HEK293T (cell line): ENCODE results near the gene PDZK1IP1.

ENCODE experiments used
- BHLHE40 ChIP-seq: fragments of 450-650 bp; IDR thresholded peaks from 2 replicates; pipeline ENCODE4 v1.6.1; 2016; ENCODE audit warnings: mild to moderate bottlenecking, moderate library complexity, borderline replicate concordance
- CTBP1 ChIP-seq: fragments of 450-650 bp; IDR thresholded peaks from 2 replicates; pipeline ENCODE4 v1.6.1; 2016; ENCODE audit warnings: borderline replicate concordance
- ELF4 ChIP-seq: fragments of 450-650 bp; IDR thresholded peaks from 2 replicates; pipeline ENCODE4 v1.6.1; 2017; ENCODE audit warnings: antibody characterized with exemption
- FOXK2 ChIP-seq: fragments of 450-650 bp; IDR thresholded peaks from 2 replicates; pipeline ENCODE4 v1.6.1; 2016; ENCODE audit warnings: mild to moderate bottlenecking
- SP1 ChIP-seq: fragments of 450-650 bp; IDR thresholded peaks from 2 replicates; pipeline ENCODE4 v1.6.1; 2017
- SUZ12 ChIP-seq: fragments of 450-650 bp; IDR thresholded peaks from 2 replicates; pipeline ENCODE4 v1.6.1; 2016; ENCODE audit warnings: mild to moderate bottlenecking
- ZNF384 ChIP-seq: fragments of 450-650 bp; IDR thresholded peaks from 2 replicates; pipeline ENCODE4 v1.6.1; 2016
- TF ChIP-seq, protein P1 (sequence below): fragments of 450-650 bp; IDR thresholded peaks from 2 replicates; pipeline ENCODE4 v1.6.1; 2016

DNA sequence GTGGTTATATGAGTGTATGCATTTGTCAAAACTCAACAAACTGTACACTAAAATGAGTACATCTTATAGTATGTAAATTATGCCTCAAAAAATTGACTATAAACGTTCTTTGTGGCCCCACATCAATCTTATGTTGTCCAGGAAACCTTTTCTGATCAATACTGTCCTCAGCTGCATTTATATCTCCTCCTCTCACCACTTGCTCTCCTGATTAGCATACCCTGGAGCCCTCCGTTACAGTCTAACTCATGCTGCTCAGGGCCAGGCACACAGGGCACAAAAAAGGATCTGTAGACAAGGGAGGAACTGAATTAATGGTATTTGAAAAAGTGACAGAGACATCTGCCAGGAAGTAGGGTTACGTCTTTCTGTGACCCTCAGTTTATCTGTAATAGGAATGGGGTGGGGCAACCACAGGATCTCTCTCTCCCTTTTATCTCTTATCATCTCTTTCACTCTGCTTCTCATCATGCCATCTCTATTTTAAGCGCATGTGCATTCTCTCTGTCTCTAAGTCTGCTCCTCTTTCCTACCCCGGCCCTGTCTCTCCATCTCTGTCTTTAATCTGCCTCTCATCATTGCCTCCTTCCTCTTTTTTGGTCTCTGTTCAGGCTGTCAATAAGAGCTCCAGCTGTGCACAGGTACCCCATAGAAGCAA lies 49.2 kb upstream of the PDZK1IP1 start:
- TF ChIP-seq SP1 (no peak), CTBP1 (no peak), ELF4 (no peak), SUZ12 (no peak), FOXK2 (no peak), BHLHE40 (no peak), ZNF384 (no peak)
- TF ChIP-seq, protein P1, sequence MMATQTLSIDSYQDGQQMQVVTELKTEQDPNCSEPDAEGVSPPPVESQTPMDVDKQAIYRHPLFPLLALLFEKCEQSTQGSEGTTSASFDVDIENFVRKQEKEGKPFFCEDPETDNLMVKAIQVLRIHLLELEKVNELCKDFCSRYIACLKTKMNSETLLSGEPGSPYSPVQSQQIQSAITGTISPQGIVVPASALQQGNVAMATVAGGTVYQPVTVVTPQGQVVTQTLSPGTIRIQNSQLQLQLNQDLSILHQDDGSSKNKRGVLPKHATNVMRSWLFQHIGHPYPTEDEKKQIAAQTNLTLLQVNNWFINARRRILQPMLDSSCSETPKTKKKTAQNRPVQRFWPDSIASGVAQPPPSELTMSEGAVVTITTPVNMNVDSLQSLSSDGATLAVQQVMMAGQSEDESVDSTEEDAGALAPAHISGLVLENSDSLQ, result no peak
